GM21786 (cell line): ENCODE measurements around the gene ANXA9.

Experiments used
- ATAC-seq: cut with Tn5 transposase; IDR thresholded peaks from one replicate; pipeline ENCODE4 v1.9.1; 2021; ENCODE audit not compliant: unreplicated experiment

The ANXA9 gene

DNA sequence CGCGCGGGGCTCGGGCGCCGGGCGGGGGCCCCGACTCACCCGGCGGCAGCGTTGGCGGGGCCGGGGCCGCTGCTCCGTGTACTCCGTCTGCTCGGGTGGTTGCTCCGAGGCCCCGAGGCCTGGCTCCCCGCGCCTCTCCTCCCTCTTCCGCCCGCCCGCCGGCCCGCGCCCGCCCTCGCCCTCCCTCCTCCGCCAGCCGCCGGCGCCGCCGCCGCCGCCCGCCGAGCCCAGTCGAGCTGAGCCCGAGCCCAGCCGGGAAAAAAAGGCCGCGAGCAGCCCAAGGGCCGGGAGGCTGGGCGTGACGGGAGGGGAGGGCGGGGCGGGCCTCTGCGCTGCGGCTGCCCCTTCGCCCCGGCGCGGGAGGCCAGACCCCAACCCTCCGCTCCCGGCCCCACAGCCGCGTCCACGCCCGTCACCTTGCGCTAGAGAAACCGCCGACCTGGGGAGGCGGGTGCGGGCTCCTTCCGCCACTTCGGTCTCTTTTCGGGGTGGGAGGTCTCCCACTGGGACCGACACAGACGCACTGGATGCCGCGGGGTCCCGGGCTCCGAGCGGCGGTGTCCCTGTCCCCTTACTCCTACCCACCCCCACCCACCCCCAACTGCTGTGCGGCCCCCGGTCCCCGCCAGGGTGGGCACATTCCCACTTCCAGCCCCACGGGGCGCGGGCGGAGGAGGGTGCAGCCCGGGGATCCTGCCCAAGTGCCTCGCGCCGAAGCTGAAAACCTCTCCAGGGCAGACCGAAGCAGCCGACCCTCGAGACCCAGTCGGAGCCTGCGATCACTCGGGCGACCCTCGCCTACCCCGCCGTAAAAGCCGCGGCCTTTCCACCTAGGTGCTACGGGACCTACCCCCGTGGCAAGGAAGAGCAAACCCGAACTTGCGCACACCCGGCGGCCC is 7.3 kb upstream of the ANXA9 start, which contains the start of gene CERS2:
TSS of gene CERS2 (minus strand) at position 256 of the 899 bp plus-strand sequence. CDS start 5,745 bp downstream, outside the sequence.
- no peak for ATAC-seq

DNA sequence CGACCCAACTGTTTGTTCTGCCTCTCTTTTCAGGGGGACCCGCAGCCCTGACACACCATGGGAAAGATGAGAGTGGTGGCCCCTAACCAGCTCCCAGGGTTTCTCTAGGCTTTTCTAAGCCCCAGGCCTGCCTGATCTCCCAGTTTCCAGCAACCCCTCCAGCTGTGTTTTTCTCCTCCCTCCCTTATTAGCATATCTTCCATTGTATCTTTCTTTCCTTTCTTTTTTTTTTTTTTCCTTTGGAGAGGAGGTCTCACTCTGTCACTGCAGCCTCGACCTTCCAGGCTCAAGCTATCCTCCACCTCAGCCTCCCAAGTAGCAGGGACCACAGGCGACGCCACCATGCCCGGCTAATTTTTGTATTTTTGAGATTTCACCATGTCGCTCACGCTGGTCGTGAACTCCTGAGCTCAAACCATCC is 5.7 kb upstream of the ANXA9 start:
- no peak for ATAC-seq

DNA sequence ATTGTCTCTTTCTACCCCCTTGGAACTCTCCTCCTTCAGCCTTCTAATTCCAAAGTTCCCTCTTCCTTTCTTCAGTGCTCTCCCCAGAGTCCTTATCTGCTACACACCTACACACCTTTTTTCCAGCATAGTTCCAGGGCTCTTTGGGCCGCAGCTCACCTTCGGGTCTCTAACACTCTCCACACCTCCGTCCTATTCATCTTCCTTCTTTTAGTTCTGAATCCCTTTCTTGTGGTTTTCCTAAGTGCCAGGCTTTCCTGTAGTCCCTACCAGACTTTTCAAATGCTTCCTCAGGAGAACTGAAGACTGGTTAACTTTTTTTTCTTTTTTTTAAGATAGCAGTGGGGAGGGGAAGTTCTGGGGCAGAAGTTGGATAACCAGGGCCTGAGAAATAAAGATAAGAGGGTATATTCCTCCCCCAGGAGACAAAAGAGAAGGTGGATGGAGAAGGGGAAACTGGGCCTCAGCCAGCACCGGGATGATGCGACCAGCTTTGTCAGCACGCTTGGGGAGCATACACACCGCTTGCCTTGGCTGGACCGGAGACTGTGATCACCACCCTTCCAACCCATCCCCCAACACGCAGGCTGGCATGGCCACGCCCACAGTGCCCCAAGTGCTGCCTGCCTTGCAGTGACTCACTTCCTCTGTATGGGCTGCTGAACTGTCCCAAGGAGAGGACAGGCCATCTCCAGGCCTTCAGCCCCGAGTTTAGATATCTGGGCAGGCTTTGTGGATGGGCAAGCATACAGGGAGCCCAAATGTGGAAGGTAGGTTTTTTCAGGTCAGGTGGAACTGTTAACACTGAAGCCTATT is 5.0 kb upstream of the ANXA9 start:
- no peak for ATAC-seq

DNA sequence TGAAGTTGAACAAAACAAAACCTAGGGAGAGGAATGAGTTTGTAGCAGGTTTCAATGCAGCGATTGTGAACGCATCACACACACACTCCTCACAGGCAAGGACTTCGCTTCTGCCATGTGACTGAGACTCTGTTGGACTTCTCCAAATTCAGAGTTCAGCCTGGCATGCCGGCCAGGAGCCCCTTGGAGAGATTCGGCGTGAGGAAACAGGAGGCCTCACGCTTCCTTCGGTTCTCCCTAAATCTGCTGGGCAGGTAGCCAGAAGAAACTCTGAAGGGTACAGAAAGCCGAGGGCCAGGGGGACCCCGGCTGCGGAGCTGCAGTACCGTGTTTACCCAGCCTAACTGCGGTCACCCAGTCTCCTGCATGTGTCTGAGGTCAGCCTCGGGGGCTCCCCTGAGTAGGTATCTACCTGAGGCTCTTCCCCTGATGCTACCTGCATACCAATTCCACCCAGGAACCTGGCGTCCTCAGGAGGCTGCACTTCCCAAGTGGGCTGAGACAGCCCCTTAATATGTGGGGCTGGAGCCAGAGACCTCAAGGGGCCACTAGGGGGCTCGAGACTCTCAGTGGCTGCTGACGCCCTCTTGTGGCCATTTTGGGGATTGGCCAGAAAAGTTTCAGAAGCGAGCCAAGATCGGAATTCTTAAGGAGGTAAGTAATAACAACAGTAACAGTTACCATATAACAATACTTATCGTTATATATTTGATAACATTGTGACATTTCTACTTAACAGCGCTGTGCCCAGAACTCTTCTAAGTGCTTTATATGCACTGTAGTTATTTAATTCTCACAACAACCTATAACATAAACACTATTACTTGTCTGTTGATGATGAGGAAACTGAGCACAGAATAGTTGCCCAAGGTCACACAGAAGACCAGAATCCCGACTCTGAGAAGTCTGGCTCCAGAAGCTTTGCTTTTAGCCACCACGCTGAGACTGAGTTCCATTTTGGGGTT is 2.7 kb upstream of the ANXA9 start:
- ATAC-seq: no peak

- no peak for ATAC-seq
Observed at GRCh38 chr1:150981177-150981804, 801 bp upstream of the ANXA9 start.

DNA sequence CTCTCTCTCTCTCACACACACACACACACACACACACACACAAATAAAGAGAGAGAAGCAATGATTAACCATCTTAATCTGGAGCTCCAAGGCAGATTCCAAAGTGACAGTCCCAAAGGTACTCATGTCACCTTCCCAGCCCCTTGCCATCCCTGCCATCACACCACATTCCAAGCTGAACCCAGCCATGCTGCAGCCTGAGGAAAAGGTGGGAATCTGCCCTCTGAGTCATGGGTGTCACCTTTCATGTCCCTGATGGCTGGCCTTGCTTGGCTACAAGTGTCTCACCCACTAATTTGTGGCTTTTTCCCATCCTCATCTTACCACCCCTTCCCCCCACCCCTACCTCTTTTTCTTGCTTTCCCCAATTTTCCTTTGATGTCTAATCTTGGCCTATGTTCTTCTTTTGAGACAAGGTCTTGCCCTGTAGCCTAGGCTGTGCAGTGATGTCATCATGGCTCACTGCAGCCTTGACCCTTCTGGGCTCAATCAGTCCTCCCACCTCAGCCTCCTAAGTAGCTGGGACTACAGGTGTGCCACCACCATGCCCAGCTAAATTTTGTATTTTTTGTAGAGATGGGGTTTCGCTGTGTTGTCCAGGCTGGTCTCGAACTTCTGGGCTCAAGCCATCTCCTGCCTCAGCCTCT is 3.2 kb downstream of the ANXA9 start:
- no peak for ATAC-seq

- no peak for ATAC-seq
Observed at GRCh38 chr1:150987924-150988323, 5.8 kb downstream of the ANXA9 start.

DNA sequence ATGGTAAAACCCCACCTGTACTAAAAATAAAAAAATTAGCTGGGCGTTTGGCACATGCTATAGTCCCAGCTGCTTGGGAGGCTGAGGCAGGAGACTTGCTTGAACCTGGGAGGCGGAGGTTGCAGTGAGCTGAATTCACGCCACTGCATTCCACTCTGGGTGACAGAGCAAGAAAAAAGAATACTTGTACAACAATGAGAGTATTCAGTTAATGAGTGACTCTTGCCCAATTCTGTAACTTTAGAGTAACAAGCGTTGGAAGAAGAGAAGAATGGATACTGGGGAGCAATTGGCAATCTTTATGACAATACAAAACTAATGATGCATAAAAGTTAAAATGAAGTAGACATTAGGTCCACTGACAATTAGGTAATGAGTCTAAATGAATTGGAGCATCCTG is 10.5 kb downstream of the ANXA9 start:
- ATAC-seq: no peak

- ATAC-seq: no peak
Observed at GRCh38 chr1:150994248-150994647, 12.2 kb downstream of the ANXA9 start.

- no peak for ATAC-seq
Observed at GRCh38 chr1:150995460-150995859, 13.4 kb downstream of the ANXA9 start.

GRCh38 chr1:150995896-150996295 is 13.8 kb downstream of the ANXA9 start:
- no peak for ATAC-seq

DNA sequence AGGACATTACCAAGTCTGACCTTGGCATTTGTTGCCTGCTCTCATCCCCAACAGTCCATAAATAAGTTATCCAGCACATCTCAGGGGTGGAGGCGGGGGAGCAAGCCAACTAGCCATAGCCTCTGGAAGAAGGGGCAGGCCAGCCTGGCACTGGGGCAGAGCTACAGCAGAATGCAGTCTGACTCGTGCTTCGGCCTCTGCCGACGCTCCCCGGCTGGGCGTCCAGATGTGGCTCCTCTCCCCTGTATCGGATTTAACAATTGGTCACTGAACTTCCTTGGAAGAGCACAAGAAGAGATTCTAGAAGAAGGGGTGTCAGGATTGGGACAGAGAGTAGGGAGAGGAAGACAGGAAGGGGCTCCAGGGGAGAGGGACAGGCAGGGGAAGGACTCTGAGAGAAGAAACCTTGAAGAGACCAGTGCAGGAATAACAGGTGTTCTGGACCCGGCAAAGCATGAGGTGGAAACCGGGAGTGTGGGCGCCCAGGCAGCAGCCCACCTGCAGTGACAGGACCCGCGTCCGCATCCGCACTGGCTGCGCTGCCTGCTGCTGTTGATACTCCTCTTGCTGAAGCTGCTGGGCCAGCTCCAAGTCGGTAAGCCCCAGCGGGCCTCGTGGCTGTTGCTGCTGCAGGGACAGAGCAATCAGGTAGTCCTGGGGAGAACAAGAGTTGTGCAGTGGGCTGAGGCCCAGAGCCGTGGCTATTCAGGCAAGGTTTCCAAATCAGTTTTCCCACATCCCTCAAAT is 15.2 kb downstream of the ANXA9 start:
- ATAC-seq: no peak

- ATAC-seq: no peak
Observed at GRCh38 chr1:150997949-150998348, 15.9 kb downstream of the ANXA9 start.

GRCh38 chr1:150999051-150999674 is 17.1 kb downstream of the ANXA9 start:
- ATAC-seq: no peak

- ATAC-seq: no peak
Observed at GRCh38 chr1:150999926-151000325, 17.8 kb downstream of the ANXA9 start.

GRCh38 chr1:151000408-151000807 is 18.3 kb downstream of the ANXA9 start:
- ATAC-seq: no peak

DNA sequence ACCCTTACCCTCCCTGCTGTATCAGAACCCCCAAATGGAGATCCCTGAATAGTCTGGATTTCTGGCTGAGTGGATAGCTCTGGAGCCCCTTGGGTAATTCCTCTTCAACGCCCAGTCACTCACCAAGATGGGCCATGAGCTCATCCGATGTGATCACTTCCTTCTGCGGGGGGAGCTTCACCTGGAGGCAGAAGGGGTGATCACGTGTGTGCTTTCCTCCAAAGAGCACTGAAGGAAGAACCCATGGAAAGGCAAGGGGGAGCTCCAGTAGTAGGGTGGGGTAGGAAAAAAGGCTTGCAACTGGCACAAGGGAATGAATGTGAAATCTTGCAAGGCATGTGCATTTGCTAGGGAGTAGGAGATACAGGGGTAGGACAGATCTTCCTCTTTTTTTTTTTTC is 19.5 kb downstream of the ANXA9 start:
- ATAC-seq: no peak

DNA sequence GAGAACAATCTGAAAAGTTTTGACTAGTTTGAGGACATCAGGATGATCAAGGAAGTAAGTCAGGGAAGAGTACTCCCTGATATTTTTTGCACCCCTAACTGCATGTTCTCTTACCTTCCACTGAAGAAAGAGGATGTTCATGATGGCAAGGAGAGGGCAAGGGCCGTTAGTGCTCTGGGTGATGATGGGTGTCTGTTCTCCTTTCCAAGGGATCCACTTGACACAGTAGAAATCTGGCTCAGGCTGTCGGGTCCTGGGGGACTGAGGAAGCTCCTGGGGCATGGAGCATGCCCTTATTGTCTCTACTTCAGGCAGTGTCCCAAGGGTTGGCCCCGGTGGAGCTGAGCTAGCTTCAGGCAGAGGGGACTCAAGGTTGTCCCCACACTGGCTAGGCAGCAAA is 20.0 kb downstream of the ANXA9 start:
- ATAC-seq: no peak

- ATAC-seq: no peak
Observed at GRCh38 chr1:151002611-151003010, 20.5 kb downstream of the ANXA9 start.
